Liver (tissue), 9 donors: Measurements from ENCODE around the gene ARHGEF1. TPM values are rescaled to one million over a fixed set of nuclear protein-coding genes. Genes with fewer than 3 reads are reported as not detected.

Experiments used
- DNase-seq: peaks from one replicate; pipeline ENCODE4 v3.0.0-alpha.2; 2017; ENCODE audit warnings: low spot score
- H3K27ac ChIP-seq, 2 donors: one replicate each; pipeline ENCODE4 v1.7.0; 2013; ENCODE audit warnings: inconsistent platforms in 2 of 2, low read length in 2 of 2, control low read depth in 1 of 2, low read depth in 1 of 2, mild to moderate bottlenecking in 1 of 2
- H3K27me3 ChIP-seq, 4 donors: one replicate each; pipeline versions ENCODE4 v1.6.1 to v1.7.0; 2013; ENCODE audit warnings: low read length in 3 of 4, inconsistent platforms in 1 of 4, mild to moderate bottlenecking in 1 of 4, moderate library complexity in 1 of 4; ENCODE audit not compliant: control insufficient read depth in 4 of 4, insufficient read depth in 4 of 4
- H3K36me3 ChIP-seq, 4 donors: one replicate each; pipeline versions ENCODE4 v1.6.1 to v1.7.0; 2013; ENCODE audit warnings: low read length in 3 of 4, mild to moderate bottlenecking in 3 of 4, low read depth in 1 of 4, moderate library complexity in 1 of 4; ENCODE audit not compliant: control insufficient read depth in 4 of 4, insufficient read depth in 3 of 4
- H3K4me1 ChIP-seq, 4 donors: one replicate each; pipeline versions ENCODE4 v1.6.1 to v1.7.0; 2013; ENCODE audit warnings: low read length in 3 of 4, mild to moderate bottlenecking in 3 of 4, moderate library complexity in 1 of 4; ENCODE audit not compliant: control insufficient read depth in 4 of 4, insufficient read depth in 4 of 4
- H3K4me3 ChIP-seq, 3 donors: one replicate each; pipeline versions ENCODE4 v1.6.1 to v1.7.0; 2013; ENCODE audit warnings: low read length in 3 of 3, control low read depth in 1 of 3, low read depth in 1 of 3, mild to moderate bottlenecking in 1 of 3
- H3K9ac ChIP-seq, 2 donors: one replicate each; pipeline ENCODE4 v1.7.0; 2013; ENCODE audit warnings: low read length in 2 of 2, mild to moderate bottlenecking in 2 of 2, moderate library complexity in 2 of 2, control low read depth in 1 of 2, low read depth in 1 of 2
- H3K9me3 ChIP-seq, 4 donors: one replicate each; pipeline versions ENCODE4 v1.6.1 to v1.7.0; 2013; ENCODE audit warnings: low read length in 3 of 4; ENCODE audit not compliant: control insufficient read depth in 4 of 4
- ATF3 ChIP-seq: IDR thresholded peaks from 2 replicates; pipeline ENCODE4 v1.6.1; 2016; ENCODE audit warnings: antibody characterized with exemption
- CTCF ChIP-seq: fragments of 150-350 bp; IDR thresholded peaks from 2 replicates; pipeline ENCODE4 v1.5.1; 2017; ENCODE audit warnings: improper control_type of control experiment, low read depth, low read length; ENCODE audit not compliant: missing input control
- FOXA1 ChIP-seq: IDR thresholded peaks from 2 replicates; pipeline ENCODE4 v1.6.1; 2016; ENCODE audit warnings: antibody characterized with exemption
- FOXA2 ChIP-seq: IDR thresholded peaks from 2 replicates; pipeline ENCODE4 v1.6.1; 2016; ENCODE audit warnings: antibody characterized with exemption
- GABPA ChIP-seq, 2 donors: IDR thresholded peaks in 1 of 2; conservative IDR thresholded peaks in 1 of 2; 2 replicates each; pipeline ENCODE4 v1.6.1; 2016; ENCODE audit warnings: antibody characterized with exemption in 2 of 2, mild to moderate bottlenecking in 1 of 2, moderate library complexity in 1 of 2
- HNF4A ChIP-seq, 2 donors: conservative IDR thresholded peaks; 2 replicates each; pipeline ENCODE4 v1.6.1; 2016; ENCODE audit warnings: antibody characterized with exemption in 2 of 2, mild to moderate bottlenecking in 2 of 2
- JUND ChIP-seq, 2 donors: IDR thresholded peaks; 2 replicates each; pipeline ENCODE4 v1.6.1; 2016; ENCODE audit warnings: antibody characterized with exemption in 2 of 2
- MAX ChIP-seq: IDR thresholded peaks from 2 replicates; pipeline ENCODE4 v1.6.1; 2016; ENCODE audit warnings: antibody characterized with exemption
- NR2F2 ChIP-seq: IDR thresholded peaks from 2 replicates; pipeline ENCODE4 v1.6.1; 2016; ENCODE audit warnings: antibody characterized with exemption
- RAD21 ChIP-seq, 2 donors: IDR thresholded peaks; 2 replicates each; pipeline ENCODE4 v1.6.1; 2016; ENCODE audit warnings: antibody characterized with exemption in 2 of 2, mild to moderate bottlenecking in 2 of 2
- RXRA ChIP-seq, 2 donors: IDR thresholded peaks; 2 replicates each; pipeline ENCODE4 v1.6.1; 2017 to 2018; ENCODE audit warnings: antibody characterized with exemption in 2 of 2, mild to moderate bottlenecking in 1 of 2
- SP1 ChIP-seq: IDR thresholded peaks from 2 replicates; pipeline ENCODE4 v1.6.1; 2018; ENCODE audit warnings: antibody characterized with exemption, mild to moderate bottlenecking
- TAF1 ChIP-seq: conservative IDR thresholded peaks from 2 replicates; pipeline ENCODE4 v1.6.1; 2016; ENCODE audit warnings: antibody characterized with exemption, mild to moderate bottlenecking
- YY1 ChIP-seq: IDR thresholded peaks from 2 replicates; pipeline ENCODE4 v1.6.1; 2016; ENCODE audit warnings: antibody characterized with exemption, mild to moderate bottlenecking
- ZBTB33 ChIP-seq: IDR thresholded peaks from 2 replicates; pipeline ENCODE4 v1.6.1; 2016; ENCODE audit warnings: antibody characterized with exemption
- WGBS: extraction: QIAGEN DNeasy Blood & Tissue Kit; methylation state at CpG from one replicate; pipeline ENCODE4 v1.1.7; 2013; 5-methylcytosine and 5-hydroxymethylcytosine counted together
- polyA plus RNA-seq, 2 donors: library from polyadenylated mRNA; stranded (reverse) in 1 of 2; unstranded in 1 of 2; fragments of 200-250 nt in 1 of 2; fragments of >200 nt in 1 of 2; fragmentation: Nextera tagmentation in 1 of 2; extraction: Ambion mirVana in 1 of 2; gene quantifications; one replicate each; pipeline versions ENCODE4 v1.2.1 to v1.2.3, GENCODE V29; 2013 to 2015
- total RNA-seq, 2 donors: library from RNA; depleted of rRNA; stranded (reverse); fragments of >200 nt; gene quantifications; one replicate each; pipeline ENCODE4 v1.2.3, GENCODE V29; 2014
- donor health status: healthy.
- donor health status: healthy.
- donor health status: healthy.
- donor health status: healthy.
- donor health status: healthy.

Gene ARHGEF1
- total and polyA plus RNA-seq, 4 donors, result 13.2 to 30.1 (median 18.5) TPM

- Histone ChIP-seq H3K36me3 (peaks cover 20 to 66% (median 32%) of the 10 kb centered on the region in 4 donors), H3K9me3 (no peaks in the 10 kb centered on the region), H3K9ac (no peak overlapping the region), H3K4me1 (peaks cover 0 to 17% (median 5%) of the 10 kb centered on the region in 4 donors), H3K27me3 (no peaks in the 10 kb centered on the region), H3K4me3 (no peak overlapping the region), H3K27ac (no peak overlapping the region)
- 94% methylated on average over 12 of the region's 12 CpGs for WGBS
- no peak for DNase-seq
- TF ChIP-seq ZBTB33, result no peak
- no peak for TF ChIP-seq MAX
- TF ChIP-seq TAF1, result no peak
- TF ChIP-seq NR2F2, result no peak
These were observed 14.0 kb upstream of the ARHGEF1 start for GRCh38 chr19:41868989-41869300.

- WGBS, result 90% methylated on average over 13 of the region's 13 CpGs
- Histone ChIP-seq H3K4me1 (peaks cover 0 to 17% (median 5%) of the 10 kb centered on the region in 4 donors), H3K27ac (no peak overlapping the region), H3K36me3 (peaks cover 16 to 60% (median 27%) of the 10 kb centered on the region in 4 donors), H3K4me3 (no peak overlapping the region), H3K27me3 (no peaks in the 10 kb centered on the region), H3K9me3 (no peaks in the 10 kb centered on the region), H3K9ac (no peak overlapping the region)
- TF ChIP-seq CTCF (no peak), FOXA1 (no peak), ZBTB33 (no peak)
- DNase-seq, result no peak
These were observed 13.5 kb upstream of the ARHGEF1 start for GRCh38 chr19:41869374-41869955.

GRCh38 chr19:41870401-41870873, 12.5 kb upstream of the ARHGEF1 start:
- no peak overlapping the region for H3K27ac ChIP-seq
- no peak overlapping the region for H3K9ac ChIP-seq
- DNase-seq, result no peak
- H3K9me3 ChIP-seq, result no peaks in the 10 kb centered on the region
- H3K4me3 ChIP-seq, result no peak overlapping the region
- peaks cover 0 to 14% (median 5%) of the 10 kb centered on the region in 4 donors for H3K4me1 ChIP-seq
- peaks cover 16 to 52% (median 19%) of the 10 kb centered on the region in 4 donors for H3K36me3 ChIP-seq
- H3K27me3 ChIP-seq, result no peaks in the 10 kb centered on the region
- WGBS, result 64% methylated on average over 3 of the region's 3 CpGs
- TF ChIP-seq HNF4A (conservative IDR thresholded peaks at IDR 0.05) (no peak), YY1 (no peak), ZBTB33 (no peak), ATF3 (no peak), CTCF (no peak), TAF1 (no peak), RAD21 (IDR thresholded peaks at IDR 0.05) (no peak), SP1 (no peak), RXRA (IDR thresholded peaks at IDR 0.05) (no peak), FOXA2 (no peak), JUND (IDR thresholded peaks at IDR 0.05) (no peak), GABPA (IDR thresholded peaks at IDR 0.05 in 1 of 2, conservative IDR thresholded peaks at IDR 0.05 in 1 of 2) (no peak)
